Fibroblast of villous mesenchyme (primary cell): ENCODE measurements around the gene AIRE. TPM values are rescaled to one million over a fixed set of nuclear protein-coding genes. Genes with fewer than 3 reads are reported as not detected.

Experiments
- DNase-seq: peaks from one replicate; pipeline ENCODE4 v3.0.0-alpha.2; 2010; ENCODE audit warnings: low read depth
- H3K4me3 ChIP-seq: 2 replicates; pipeline ENCODE4 v1.5.1; 2011; ENCODE audit warnings: low read depth, mild to moderate bottlenecking, low read length
- total RNA-seq: library from RNA; depleted of rRNA; stranded (reverse); fragments of >200 nt; gene quantifications from 2 replicates; pipeline ENCODE4 v1.2.3, GENCODE V29; 2012
- TF ChIP-seq, protein P1 (sequence below): IDR thresholded peaks from 2 replicates; pipeline ENCODE4 v1.5.1; 2012; ENCODE audit warnings: low read depth, mild to moderate bottlenecking, low read length; ENCODE audit not compliant: insufficient read depth

The AIRE gene
- total RNA-seq, 1 donor = not detected

DNA sequence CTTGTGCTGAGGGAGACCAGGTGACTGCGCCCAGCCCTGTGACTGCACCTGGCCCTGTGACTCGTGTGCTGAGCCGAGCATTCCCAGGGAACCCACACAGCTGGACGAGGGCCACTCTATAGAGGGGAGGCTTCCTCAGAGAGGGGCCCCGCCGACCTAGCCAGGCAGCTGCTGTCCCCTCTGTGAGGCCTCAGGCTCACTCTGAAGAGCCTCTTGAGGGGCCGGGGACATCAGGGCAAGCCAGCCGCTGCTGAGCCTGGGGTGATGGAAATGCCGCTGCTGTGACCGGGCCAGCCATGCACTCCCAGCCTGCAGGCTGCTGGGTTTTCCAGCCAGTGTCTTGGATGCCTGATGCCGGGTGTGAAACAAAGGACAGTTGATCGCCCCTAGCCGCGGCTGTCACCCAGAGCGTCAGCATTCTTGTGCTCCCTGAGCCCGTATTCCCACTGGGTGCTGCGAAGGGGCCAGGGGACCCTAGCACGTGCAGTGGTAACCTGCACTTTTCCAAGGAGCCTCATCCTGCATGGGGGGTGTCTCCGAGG, 31.6 kb downstream of the AIRE start:
- no peak for DNase-seq
- TF ChIP-seq, protein P1, sequence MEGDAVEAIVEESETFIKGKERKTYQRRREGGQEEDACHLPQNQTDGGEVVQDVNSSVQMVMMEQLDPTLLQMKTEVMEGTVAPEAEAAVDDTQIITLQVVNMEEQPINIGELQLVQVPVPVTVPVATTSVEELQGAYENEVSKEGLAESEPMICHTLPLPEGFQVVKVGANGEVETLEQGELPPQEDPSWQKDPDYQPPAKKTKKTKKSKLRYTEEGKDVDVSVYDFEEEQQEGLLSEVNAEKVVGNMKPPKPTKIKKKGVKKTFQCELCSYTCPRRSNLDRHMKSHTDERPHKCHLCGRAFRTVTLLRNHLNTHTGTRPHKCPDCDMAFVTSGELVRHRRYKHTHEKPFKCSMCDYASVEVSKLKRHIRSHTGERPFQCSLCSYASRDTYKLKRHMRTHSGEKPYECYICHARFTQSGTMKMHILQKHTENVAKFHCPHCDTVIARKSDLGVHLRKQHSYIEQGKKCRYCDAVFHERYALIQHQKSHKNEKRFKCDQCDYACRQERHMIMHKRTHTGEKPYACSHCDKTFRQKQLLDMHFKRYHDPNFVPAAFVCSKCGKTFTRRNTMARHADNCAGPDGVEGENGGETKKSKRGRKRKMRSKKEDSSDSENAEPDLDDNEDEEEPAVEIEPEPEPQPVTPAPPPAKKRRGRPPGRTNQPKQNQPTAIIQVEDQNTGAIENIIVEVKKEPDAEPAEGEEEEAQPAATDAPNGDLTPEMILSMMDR = no peak
- H3K4me3 ChIP-seq = no peak overlapping the region

DNA sequence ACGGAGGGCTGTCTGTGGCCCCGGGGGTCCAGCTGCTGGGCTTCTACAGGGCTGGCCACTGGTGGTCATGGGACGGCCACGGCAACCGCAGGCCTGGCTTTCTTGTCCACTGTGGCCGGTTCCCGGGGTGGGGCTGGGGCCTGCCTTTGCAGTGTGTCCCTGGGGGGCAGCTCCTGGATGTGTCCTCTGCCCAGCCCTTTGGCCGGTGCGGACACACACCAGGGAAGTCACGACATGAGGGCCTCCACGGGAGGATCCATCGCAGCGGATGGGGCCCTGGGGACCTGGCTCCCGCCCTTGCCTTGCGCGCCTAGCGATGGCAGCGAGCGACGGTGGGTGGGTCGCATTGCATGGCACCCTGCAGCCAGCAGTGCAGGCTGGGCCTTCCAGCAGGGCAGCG, 32.2 kb downstream of the AIRE start:
- no peak for DNase-seq
- H3K4me3 ChIP-seq = no peak overlapping the region
- TF ChIP-seq, protein P1 = no peak

DNA sequence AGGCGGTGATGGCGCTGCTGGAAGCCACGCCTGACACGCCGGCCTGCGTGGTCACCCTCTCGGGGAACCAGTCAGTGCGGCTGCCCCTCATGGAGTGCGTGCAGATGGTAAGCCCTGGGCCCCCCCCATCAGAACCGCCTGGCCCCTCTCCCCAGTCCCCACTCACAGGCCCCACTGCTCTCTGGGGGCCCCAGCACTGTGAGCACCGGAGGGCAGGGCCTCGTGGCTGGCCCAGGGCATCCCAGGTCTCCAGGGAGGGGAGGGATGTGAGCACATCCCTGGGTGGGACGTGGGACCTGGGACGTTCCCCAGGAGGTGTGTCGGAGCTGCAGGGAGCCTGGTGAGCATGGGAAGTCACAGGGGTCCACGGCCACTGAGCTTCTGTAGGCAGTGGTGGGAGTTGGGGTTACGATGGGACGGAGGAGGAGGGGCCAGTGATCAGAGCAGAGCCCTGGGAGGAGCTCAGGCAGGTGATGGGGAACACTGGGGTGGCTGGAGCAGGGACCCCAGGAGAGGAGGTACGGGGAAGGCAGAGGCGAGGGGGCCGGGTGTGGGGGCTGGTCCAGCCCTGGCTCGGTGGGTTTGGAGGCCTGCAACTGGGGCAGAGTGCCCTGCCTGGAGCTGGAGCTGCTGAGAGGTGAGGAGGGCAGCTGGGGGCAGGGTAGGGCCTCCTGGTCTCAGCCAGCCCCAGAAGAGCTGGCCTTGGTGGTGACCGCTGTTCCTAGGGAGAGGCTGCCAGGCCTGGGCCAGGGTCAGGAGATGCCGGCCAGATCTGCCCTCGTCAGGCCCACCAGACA, 33.0 kb downstream of the AIRE start:
- no peak for DNase-seq
- no peak overlapping the region for H3K4me3 ChIP-seq
- TF ChIP-seq, protein P1 = no peak

DNA sequence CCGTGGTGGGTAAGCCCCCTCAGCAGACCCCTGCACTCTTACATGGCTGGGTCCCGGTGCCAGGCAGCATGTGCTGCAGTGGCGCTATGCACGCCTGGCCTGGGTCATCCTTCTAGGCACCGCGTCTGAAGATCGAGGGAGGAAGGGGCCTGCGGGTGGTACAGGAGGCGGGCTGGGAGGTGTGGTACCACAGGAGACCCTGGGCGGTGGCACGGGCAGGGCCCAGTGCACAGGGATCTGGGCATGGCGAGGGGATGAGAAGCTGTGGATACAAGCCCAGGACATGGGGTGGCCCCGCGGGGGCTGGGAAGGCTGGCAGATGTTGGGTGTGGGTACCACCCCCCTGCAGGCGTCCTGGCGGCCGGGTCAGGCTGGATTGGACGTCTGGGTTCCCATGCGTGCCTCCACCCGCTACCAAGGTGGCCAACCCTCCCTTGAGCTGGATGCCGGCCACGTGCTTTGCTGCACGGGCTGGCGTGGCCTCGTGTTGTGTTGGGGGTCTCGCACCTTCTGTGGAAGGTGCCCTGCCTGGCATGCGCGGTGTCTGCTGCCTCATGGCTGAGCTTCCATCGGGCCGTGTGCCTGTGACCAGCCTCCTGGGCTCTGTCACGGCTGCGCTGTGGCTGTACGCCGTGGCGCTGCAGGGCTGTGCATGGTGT, 33.9 kb downstream of the AIRE start:
- no peak overlapping the region for H3K4me3 ChIP-seq
- no peak for DNase-seq
- TF ChIP-seq, protein P1 = no peak

DNA sequence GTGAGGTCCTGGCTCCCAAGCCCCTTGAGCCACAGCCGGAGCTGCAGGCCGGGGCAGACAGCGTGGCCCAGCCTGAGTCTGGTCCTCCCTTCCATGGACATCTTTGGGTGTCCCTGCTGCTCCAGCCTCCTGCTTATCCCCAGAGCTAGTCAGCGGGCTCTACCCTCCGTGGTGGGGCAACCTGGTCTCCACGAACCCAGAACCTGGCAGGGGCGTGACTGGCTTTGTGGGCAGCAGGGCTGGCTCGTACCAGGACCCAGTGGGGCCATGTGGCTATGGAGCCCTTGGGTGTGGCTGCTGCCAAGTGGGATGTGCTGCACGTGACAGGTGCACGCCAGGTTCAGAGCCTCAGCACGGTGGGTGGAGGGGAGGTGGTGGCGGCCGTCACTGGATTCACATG, 35.2 kb downstream of the AIRE start:
- TF ChIP-seq, protein P1 = no peak
- DNase-seq = no peak
- no peak overlapping the region for H3K4me3 ChIP-seq

DNA sequence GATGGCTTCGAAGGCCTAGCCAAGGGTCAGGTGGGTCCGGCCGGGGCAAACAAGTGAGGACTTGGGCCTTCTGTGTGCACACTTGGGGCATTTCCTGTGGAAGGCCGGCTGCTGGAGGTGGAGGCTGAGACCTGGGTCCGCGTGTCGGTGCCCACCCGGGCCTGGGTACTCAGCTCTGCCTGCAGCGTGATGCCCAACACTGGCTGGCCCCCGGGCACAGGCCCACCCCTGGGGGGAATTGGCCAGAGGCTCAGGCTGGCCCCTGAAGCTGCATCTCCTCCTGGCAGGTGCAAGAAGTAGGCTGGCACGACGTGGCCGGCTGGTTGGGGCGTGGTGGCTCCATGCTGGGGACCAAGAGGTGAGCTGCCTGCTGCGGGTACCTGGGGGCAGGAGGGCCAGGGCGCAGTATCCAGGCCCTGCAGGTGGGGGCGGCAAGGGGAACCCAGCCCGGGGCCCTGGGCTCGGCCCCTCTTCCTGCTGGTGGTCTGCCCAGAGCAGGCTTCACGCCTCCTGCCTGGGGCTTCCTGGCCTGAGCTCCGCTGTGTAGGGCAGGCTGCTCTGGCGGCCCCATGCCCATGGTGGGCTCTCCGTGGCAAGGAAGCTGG, 36.3 kb downstream of the AIRE start:
- H3K4me3 ChIP-seq = no peak overlapping the region
- TF ChIP-seq, protein P1 = no peak
- no peak for DNase-seq
